HG03159 (cell line): ENCODE measurements around the gene IMPG1.
"Not testable (repeated sequence)": the region's sequence is repeated elsewhere in the genome, so short reads cannot be mapped to it uniquely, and the experiment has no call there.

Experiments used
- ATAC-seq: cut with Tn5 transposase; IDR thresholded peaks from one replicate; pipeline ENCODE4 v1.9.1; 2021; ENCODE audit warnings: mild to moderate bottlenecking, moderate library complexity; ENCODE audit not compliant: unreplicated experiment

The IMPG1 gene

DNA sequence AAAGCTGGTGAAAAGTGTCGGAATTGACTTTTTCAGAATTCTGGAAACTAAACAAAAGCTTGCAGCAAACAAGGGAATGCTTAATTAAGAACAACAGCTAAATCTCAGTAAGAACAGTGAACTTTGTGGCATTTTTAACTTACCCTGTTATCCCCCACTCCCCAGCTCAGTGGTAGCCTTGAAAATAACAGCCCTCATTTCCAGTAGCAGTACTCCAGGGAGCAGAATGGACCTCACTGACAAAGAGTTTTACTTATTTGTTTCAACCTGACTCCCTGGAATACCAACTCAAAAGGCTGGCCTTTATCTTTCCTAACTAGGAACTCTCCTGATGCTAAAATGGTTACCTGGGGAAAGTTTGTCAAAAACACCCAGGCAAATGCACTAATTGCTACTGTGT is 108.9 kb downstream of the IMPG1 start:
- ATAC-seq, result no peak

DNA sequence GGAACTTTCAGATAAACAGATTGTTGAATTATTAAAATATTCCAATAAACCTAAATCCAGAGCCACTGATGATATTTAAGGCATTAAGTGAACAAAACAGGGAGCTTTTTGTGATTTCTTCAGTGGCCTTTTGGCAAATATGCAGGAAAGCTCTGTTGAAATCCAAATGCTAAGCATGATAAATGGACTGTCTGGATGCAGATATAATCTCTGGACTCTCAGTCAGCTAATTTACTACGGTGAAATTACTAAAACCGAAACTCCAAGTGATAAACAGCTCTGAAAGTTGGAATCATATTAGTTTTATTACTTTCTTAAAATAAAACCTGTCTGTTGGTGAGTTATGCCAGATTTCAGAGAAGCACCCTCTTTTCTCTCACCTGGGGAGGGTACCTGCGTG is 120.3 kb downstream of the IMPG1 start:
- ATAC-seq, result no peak

DNA sequence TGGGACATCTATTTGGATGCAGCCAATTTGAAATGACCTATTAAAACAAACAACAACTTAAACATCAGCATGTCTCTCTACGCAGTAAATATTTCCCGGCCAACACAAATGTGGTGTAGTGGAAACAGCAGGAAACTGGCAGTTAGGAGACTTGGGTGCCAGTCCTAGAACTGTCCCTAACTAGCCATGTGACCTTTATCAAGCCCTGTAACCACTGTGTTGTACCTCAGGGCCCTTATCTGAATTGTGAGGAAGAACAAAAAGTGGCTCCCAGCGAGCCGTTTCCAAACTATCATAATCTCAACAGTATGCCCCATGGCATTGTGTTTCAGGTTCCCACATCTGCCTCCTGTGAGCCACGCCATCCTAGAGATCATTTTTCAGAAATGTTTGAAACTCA is 124.5 kb downstream of the IMPG1 start:
- no peak for ATAC-seq

DNA sequence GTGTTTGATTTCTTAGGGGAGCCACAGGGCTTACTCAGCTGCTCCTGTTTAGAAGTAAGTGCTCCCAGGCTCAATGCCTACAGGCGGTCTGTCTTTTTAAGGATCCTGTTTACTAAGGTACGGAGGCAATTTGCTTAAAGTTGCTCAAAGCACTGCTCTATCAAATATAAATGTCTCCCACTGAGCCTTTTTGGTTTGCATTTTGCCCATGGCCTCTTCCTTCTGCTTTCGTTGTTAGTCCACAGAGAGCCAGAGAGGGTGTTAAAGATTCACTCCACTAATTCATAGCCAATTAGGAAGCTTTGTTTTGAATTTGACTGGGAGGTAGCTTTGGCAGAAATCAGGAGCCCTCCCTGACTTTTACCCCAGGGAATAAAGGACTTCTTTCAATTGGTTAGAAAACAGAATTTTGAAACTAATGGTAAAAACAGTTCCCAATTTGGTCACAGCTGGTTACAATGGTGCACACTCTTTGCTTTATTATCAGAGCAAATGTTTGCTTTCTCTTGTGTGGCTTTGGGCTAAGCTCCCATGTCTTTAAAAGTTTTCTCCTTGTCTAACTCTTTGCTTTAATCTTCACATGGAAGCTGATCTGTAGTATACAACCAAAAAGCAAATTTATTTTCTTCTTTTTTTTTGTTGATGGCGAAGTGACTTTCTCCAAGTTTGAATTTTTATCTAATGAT is 126.2 kb downstream of the IMPG1 start:
- ATAC-seq, result peak; percentile 60

DNA sequence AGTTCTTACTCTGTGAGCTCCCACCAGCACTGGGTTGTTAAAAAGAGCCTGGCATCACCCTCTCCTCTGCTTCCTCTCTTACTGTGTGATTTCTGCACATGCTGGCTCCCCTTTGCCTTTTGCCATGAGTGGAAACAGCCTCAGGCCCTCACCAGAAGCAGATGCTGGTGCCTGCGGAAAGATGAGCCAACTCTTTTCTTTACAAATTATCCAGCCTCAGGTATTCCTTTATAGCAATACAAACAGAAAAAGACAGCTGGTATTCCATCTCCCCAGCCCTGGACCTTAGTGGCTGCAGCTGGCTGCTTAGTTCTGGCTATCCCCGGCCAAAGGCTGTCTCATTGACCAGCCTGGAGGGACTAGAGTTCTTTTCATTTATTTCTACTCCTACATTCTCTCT is 129.1 kb downstream of the IMPG1 start:
- ATAC-seq, result no peak

DNA sequence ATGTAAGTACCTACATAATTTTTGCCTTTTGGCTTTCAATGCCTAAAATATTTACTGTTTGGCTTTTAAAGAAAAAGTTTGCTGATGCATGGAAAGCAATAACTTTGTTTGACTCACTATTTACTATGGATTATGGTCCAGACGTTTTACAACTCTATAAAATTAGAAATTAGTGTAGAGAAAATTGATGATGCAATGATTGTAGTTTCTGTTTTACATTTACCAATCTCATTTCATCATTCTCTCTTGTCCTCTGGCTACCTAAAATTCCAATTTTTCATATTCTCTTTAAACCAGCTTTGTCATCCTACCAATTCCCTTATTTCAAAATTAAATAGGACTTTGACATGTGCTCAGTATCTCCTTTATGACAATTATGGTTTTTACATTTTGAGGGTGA is 131.0 kb downstream of the IMPG1 start:
- ATAC-seq, result no peak

DNA sequence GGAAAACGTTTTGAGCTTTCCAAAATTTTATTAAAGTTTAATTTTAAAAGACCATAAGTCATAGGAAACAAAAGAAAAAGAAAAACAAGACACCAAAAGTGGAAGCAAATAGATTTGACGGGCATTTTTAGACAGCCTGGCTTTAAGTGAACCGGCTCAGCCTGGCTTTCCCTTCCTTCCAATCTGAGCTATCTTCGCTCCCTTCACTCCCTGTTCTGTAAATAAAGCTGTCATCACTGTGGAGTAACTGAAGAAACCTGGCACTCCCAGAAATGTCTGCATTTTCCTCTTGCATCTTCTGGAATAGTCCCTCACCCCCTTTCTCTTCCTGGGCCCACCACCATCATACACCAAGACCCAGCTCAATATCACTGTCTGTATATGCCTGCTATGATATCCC is 131.9 kb downstream of the IMPG1 start:
- no peak for ATAC-seq

DNA sequence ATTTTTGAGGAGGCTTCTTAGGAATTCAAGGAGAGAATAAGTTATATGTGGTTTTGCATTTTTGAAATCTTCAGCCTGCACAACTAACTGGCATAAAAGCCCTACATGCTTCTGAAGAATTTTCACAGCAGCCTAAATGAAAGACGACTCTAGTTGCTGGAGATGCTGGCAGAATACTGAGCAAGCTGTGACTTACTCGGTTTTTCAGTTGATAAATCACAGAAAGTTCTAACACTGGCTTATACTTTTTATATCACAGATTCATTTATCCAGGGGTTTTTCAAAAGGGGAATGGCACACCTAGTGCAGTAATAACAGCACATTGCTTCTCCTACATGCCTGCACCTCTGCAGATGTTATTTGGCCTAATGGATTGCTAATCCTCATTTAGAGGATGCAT is 134.6 kb downstream of the IMPG1 start:
- ATAC-seq, result no peak

DNA sequence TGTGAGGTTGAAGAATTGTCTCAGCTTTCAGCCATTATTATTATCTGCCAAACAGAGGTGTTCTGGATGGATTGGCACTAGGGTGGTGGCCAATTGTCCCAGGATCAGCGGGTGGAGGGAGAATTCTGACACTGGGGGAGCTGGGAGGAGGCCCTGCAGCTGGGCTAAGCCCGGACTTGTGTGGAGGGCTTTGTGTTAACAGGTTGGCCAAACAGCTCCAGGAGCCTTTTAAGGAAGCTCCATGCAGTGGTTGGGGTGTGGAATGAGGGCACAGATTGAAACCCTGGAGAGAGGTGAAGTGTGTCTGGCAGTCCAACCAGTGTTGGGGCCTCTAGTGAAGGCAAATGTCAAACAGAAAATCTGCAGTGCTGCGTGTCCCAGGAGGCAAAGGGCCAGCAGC is 135.8 kb downstream of the IMPG1 start:
- no peak for ATAC-seq

DNA sequence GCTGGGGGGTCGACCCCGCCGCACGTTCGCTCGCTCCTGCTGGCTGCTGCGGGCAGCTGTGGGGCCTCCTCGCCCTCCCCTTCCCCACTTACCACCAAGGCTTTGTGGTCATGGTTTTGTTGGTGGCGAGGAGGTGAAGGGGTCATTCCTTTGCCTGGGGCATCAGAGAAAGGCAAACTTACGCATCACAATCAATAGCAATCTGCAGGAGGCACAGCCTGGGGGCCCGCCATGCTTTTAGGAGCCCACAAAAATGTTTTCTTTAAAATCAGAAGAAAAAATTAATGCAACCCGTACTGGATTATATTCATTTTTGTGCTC is 137.0 kb downstream of the IMPG1 start:
- ATAC-seq, result peak; percentile 18

DNA sequence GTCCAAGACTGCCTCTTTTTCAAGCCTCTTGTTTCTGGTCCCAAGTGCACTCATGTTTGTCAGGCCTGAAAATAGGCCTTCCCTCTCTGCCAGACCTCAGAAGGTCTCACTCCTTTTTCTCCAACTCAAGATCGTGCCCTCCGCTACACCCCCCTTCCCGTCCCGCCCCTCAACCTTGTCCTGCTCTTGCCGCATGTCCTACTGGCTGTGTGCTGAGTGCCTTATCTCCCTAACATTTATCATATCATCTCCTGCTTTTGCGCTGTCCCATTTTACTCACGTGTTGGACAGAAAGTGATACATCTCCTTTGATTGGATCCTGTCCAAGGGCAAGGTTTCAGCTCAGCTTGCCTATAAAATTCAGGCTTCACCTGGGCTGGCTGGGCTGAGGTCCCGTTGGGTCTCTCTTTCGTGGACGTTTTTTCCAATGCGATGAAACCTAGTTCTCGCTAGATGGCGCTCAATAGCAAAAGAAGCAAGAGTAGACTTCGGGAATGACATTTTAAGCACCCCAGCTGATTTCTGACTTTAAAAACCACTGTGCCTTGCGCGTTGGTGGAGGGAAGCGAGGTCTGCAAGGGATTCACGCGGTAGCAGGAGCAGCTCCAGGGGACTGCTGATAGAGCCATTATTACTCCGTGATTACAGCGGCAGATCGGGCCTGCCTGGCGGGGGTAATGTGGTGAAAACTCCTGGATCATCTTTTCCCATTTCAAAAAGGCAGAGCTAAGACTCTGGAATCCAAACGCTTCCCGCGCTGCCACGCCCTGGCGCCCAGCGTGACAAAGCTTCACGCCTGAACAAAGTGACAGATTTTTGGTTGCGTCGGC is 137.6 kb downstream of the IMPG1 start:
- ATAC-seq, result peak; percentile 82

DNA sequence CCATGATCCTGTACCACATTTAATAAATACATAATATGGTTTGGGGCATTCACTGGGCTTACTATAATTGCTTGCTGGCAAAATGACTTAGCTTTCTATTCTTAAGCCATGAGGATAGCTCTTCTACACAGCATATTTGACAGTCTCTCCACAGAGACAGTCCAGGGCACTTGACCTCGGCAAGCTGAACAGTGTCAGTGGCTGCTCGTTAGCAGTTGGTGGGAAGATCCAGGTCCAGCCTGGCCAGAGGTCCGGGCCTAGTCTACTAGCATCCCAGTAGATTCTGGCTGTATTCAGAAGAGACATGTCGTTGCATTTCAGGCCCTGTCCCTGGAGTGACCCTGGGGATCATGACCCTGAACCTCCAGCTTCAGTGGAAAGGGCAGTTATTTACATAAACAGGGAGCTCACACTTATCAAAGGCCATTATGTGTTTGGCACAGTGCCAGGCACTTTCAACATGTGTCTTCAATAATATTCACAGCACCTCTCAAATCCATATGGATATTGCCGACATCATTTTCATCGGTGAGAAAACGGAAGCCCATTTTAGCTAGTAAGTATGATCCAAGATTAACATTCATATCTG is 139.0 kb downstream of the IMPG1 start:
- ATAC-seq, result no peak

DNA sequence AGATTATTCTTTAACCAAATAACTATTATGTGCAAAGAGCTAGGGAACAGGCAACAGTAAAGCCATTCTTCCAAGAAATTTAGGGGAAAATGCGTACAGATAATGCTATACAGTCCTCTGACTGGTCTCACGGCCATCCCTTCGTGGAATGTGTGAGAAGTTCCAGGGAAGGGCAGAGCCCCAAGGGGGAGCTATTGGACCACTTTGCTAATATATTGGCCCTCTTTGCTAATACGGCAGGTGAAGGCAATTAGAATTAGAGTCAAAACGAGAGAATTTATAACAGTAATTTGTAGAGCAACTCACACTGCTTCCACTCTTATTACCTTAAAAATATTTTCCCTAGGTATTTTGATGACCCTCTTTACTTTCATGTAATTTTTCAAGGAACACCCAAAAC is 140.4 kb downstream of the IMPG1 start:
- ATAC-seq, result no peak

DNA sequence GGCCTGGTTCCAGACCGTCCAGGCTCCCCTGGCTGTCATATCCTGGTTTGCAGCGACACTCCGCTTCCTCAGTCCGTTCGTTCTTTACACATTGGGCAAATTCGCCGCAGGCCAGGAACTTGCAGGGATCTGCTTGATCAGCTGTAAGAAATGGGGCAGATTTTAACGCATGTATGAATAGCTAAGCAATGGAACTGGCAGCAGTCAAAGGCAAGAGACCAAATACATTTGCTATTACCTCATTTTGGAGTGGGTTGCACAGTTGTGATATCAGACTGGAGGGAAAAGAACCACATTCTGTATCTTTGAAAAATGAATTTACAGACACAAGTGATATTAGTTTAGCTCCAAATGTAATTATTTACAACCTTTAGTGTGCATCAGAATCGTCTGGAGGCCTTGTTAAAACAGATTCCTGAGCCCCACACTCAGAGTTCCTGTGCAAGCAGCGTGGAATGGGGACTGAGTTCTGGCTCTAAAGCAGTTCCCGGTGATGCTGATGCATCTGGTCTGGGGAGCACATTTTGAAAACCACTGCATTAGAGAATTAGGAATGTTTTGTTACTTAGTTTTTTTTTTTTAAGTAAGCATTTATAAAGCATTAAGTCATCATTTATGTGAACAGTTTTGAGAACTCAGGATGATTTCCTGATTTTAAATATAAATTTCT is 141.3 kb downstream of the IMPG1 start:
- no peak for ATAC-seq

DNA sequence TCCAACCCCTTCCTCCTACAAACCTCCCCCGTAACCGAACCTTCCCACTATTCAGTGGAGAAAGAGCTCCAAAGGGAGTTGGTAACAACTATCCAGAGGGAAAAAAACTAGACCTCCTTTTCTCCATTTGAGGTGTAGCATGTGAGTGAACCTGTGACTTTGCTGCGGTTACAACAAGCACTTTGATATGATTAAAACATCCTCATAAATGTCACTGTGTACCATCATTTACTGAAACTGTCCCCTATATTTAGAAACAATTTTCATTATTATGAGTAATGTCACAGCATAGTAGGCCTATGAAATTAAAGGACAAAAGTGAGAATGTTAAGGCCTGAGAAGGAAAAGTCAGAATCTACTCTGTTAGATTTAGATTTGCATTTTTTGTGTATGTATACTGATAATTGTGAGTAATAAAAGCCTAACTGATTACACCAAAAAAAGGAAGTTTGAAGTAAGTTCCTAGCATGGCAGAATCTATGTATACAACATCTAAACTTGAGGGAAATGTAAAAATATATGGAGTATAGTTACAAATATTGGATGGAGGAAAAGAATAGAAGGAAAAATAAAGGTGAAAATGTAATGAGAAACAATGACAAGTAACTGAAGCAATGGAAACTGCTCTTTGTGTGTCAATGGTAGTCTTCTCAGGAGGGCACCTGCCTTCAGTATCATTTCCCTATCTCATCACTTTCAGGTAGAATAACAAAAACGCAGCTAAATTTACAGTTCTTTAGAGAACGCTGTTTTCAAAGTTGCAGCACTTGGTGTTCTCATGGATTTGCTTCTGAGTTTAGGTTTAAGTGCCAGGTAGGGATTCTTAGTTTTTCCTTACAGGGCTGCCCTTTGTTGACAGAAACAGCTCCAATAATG is 145.9 kb downstream of the IMPG1 start:
- ATAC-seq, result peak; percentile 75

DNA sequence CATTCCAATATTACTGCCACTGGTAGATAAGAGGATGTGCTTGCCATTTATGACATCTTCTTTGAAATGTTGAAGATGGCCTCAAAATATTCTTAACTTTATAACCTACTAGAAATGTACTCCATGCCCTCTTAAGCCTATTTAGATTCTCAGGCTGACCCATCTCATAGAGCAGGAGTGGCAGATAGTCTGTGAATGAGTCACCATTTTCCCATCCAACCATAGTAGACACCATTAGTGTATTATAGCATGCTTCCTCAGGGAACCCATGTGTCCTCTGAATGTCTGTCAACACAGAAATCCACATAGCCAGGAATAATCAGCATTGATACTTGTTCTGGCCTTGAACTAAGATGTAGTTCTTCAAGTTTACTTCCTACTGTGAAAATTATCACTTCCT is 150.2 kb downstream of the IMPG1 start:
- no peak for ATAC-seq

DNA sequence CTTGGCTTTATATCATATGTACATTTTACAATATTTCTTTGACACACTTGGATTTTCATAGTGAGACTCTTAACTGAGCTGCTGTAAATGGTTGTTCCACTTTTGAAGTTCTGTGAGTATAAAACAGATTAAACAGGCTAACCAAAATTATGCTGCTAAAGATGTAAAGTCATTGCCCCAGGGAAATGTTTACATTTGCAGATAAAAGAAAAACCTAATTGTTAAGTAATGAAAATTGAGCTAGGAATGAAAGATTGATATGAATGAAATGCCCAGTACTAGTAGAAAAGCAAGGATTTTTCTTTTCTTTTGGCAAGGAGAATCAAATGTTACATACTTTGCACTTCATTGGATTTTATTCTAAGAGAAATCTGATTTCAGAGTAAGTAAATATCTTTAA is 159.4 kb downstream of the IMPG1 start:
- ATAC-seq, result no peak

DNA sequence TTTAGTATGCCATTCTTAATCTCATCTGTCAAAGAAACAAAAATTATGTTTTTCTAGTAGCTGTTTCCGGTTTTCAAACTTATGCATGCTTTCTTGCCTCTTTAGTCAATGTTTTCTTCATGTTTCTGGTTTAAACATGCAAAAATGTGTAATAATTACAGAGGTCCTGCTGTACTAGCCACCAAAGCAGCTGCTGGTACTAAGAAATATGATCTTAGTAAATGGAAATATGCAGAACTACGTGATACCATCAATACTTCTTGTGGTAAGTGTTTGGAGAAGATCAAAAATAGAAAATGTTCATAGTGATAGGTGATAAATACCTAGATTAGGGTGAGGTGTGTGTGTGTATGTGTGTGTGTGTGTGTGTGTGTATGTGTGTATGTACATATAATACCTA is 165.0 kb downstream of the IMPG1 start:
- no peak for ATAC-seq

DNA sequence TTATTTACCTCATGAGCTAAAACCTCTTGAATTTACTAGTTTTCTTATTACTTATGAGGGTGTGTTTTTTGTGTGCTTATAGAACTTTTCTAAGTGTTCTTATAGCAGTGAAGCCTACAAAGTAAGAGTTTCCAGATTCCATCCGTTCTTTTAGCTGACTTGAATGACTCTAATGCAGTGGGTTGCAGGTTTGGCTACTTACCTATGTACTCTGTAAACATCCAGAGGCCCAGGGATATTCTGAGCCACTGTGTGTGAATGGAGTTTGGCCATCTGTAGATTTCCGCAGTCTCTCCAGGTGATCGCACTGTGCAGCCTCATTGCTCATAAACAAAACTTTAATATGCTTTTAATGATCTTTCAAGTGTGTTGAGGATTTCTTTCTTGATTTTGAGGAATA is 165.6 kb downstream of the IMPG1 start:
- ATAC-seq, result no peak

DNA sequence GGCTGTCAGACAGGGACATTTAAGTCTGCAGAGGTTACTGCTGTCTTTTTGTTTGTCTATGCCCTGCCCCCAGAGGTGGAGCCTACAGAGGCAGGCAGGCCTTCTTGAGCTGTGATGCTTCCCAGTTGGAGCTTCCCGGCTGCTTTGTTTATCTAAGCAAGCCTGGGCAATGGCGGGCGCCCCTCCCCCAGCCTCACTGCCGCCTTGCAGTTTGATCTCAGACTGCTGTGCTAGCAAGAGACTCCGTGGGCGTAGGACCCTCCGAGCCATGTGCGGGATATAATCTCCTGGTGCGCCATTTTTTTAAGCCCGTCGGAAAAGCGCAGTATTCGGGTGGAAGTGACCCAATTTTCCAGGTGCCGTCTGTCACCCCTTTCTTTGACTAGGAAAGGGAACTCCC is 167.3 kb downstream of the IMPG1 start:
- ATAC-seq, result not testable (repeated sequence)

DNA sequence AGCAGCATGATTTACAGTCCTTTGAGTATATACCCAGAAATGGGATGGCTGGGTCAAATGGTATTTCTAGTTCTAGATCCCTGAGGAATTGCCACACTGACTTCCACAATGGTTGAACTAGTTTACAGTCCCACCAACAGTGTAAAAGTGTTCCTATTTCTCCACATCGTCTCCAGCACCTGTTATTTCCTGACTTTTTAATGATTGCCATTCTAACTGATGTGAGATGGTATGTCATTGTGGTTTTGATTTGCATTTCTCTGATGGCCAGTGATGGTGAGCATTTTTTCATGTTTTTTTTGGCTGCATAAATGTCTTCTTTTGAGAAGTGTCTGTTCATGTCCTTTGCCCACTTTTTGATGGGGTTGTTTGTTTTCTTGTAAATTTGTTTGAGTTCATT is 172.2 kb downstream of the IMPG1 start:
- ATAC-seq, result not testable (repeated sequence)
